Erythroblast (primary cell): ENCODE results near the gene ALPI.
"Not testable (repeated sequence)": the region's sequence is repeated elsewhere in the genome, so short reads cannot be mapped to it uniquely, and the experiment has no call there.

ENCODE experiments used
- GATA1 ChIP-seq: IDR thresholded peaks from 2 replicates; pipeline ENCODE4 v1.6.1; 2011; ENCODE audit warnings: low read depth, mild to moderate bottlenecking, control low read depth, low read length, moderate library complexity
- POLR2A ChIP-seq: IDR thresholded peaks from 2 replicates; pipeline ENCODE4 v1.6.1; 2011; ENCODE audit warnings: mild to moderate bottlenecking, low read length

DNA sequence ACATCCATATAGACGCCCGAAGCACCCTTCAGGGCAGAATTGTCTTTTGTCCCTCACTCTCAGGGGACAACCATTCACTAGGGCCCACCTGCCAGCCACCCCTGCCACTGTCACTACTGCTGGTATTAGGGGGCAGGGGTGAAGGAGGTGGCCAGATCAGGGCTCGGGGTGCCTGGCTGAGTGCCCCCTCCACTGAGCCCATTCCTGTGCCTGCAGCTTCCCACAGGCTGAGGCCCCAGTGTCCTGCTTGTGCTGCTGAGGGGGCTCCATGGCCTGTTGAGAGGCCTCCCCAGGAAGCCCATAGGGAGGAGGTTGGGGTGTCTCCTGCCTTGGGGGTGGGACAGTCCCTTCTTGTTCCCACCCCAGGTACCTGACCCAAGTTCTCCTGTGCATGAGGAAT, 4.3 kb upstream of the ALPI start:
- TF ChIP-seq POLR2A, GATA1: not testable (repeated sequence)
